ENCODE results near the gene SLC2A4RG. TPM values are rescaled to one million over a fixed set of nuclear protein-coding genes. Genes with fewer than 3 reads are reported as not detected.
A peak's percentile ranks its signal among the peaks of the same experiment; 100 is the strongest.

SLC2A4RG gene
- total RNA-seq, 1 donor from 2014 or later, result 47.9 TPM

DNA sequence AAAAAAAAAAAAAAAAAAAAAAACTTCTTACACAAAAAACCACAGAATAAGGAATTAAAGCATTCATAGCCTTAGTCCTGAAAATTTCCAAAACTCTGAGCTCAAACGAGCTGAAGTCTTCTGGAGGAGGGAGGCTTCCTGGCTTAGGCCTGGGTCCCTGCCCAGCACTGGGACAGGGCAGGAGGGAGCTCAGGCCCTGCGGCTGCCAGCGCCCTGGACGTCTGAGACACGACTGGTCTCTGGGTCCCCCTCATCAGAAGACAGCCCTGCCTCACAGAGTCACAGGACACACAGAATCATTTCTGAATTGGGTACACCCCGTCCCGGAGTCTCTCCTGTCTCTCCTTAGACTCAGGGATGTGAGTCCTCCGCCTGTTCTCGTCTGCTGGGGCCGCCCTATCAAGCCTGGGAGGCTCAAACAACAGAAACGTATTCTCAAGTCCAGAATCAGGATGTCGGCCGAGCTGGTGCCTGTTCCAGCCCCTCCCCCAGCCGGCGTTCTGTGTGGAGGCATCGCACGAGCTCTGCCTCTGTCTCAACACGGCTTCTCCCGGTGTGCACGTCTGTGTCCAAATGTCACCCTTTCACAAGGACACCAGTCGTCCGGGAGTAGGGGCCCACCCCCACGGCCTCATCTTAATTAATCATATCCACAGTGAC is 52.1 kb downstream of the SLC2A4RG start:
- peaks cover 10% of the 10 kb centered on the region for H3K27me3 Mint-ChIP-seq (ENCODE audit: unreplicated experiment)
- peaks cover 20% of the 10 kb centered on the region for H3K4me1 Mint-ChIP-seq (ENCODE audit: low read depth, unreplicated experiment)
- H3K36me3 Mint-ChIP-seq (ENCODE audit: unreplicated experiment), result no peaks in the 10 kb centered on the region
- DNase-seq, result peak; percentile 76
- peaks cover 6% of the 10 kb centered on the region for H3K9me3 Mint-ChIP-seq (ENCODE audit: unreplicated experiment)
- peak overlapping the region; percentile 87 for H3K27ac Mint-ChIP-seq (ENCODE audit: unreplicated experiment)
- TF ChIP-seq CTCF (IDR thresholded peaks at IDR 0.05; ENCODE audit: partially characterized antibody, unreplicated experiment), result no peak
- peak overlapping the region; percentile 65 for H3K4me3 Mint-ChIP-seq (ENCODE audit: unreplicated experiment)

DNA sequence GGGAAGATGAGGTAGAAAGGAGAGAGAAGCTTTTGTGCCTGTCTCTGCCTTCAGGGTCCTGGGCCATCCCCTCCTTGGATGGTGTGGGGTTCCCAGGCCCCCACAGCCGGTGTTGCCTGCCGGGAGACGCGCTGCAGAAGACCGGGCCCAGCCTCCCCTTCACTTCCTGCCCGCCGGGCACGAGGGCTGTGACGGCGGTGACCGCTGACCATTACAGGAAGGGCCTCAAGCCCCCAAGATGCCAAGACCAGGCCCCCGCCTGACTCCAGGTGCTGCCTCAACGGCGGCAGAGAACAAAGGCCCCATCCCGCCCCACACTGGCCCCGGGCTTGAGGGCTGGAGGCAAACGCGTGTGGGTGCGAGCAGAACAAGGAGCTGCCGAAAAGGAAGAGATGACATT is 53.3 kb downstream of the SLC2A4RG start:
- H3K4me1 Mint-ChIP-seq (ENCODE audit: low read depth, unreplicated experiment), result peaks cover 21% of the 10 kb centered on the region
- H3K27me3 Mint-ChIP-seq (ENCODE audit: unreplicated experiment), result peaks cover 9% of the 10 kb centered on the region
- DNase-seq, result no peak
- no peak for TF ChIP-seq CTCF (IDR thresholded peaks at IDR 0.05; ENCODE audit: partially characterized antibody, unreplicated experiment)
- H3K4me3 Mint-ChIP-seq (ENCODE audit: unreplicated experiment), result no peak overlapping the region
- H3K27ac Mint-ChIP-seq (ENCODE audit: unreplicated experiment), result peak overlapping the region; percentile 43
- H3K36me3 Mint-ChIP-seq (ENCODE audit: unreplicated experiment), result no peaks in the 10 kb centered on the region
- H3K9me3 Mint-ChIP-seq (ENCODE audit: unreplicated experiment), result peaks cover 7% of the 10 kb centered on the region

Other genes with a start within 250 kb of the SLC2A4RG start
- gene EEF1A2, start 240.7 kb upstream of the SLC2A4RG start, total RNA-seq (ENCODE audit: unreplicated experiment), result 55.3 TPM
- gene PPDPF, start 219.0 kb upstream of the SLC2A4RG start, total RNA-seq (ENCODE audit: unreplicated experiment), result 293 TPM
- 0.17 TPM for gene PTK6, start 202.4 kb upstream of the SLC2A4RG start, total RNA-seq (ENCODE audit: unreplicated experiment)
- gene SRMS, start 192.0 kb upstream of the SLC2A4RG start, total RNA-seq (ENCODE audit: unreplicated experiment), result not detected
- 9.3 TPM for gene FNDC11, start 185.6 kb upstream of the SLC2A4RG start, total RNA-seq (ENCODE audit: unreplicated experiment)
- 87.7 TPM for gene HELZ2, start 165.5 kb upstream of the SLC2A4RG start, total RNA-seq (ENCODE audit: unreplicated experiment)
- 12.8 TPM for gene GMEB2, start 112.7 kb upstream of the SLC2A4RG start, total RNA-seq (ENCODE audit: unreplicated experiment)
- gene STMN3, start 86.4 kb upstream of the SLC2A4RG start, total RNA-seq (ENCODE audit: unreplicated experiment), result 459 TPM
- 36.3 TPM for gene RTEL1, start 81.5 kb upstream of the SLC2A4RG start, total RNA-seq (ENCODE audit: unreplicated experiment)
- not detected for gene TNFRSF6B, start 43.1 kb upstream of the SLC2A4RG start, total RNA-seq (ENCODE audit: unreplicated experiment)
- gene ARFRP1, start 31.8 kb upstream of the SLC2A4RG start, total RNA-seq (ENCODE audit: unreplicated experiment), result 51.9 TPM
- 41.5 TPM for gene ZGPAT, start 31.7 kb upstream of the SLC2A4RG start, total RNA-seq (ENCODE audit: unreplicated experiment)
- gene LIME1, start 3.1 kb upstream of the SLC2A4RG start, total RNA-seq (ENCODE audit: unreplicated experiment), result 16.6 TPM
- 94.4 TPM for gene ZBTB46, start 91.5 kb downstream of the SLC2A4RG start, total RNA-seq (ENCODE audit: unreplicated experiment)
- not detected for gene ABHD16B, start 121.7 kb downstream of the SLC2A4RG start, total RNA-seq (ENCODE audit: unreplicated experiment)
- 109 TPM for gene TPD52L2, start 125.5 kb downstream of the SLC2A4RG start, total RNA-seq (ENCODE audit: unreplicated experiment)
- gene DNAJC5, start 155.3 kb downstream of the SLC2A4RG start, total RNA-seq (ENCODE audit: unreplicated experiment), result 57.9 TPM
- gene UCKL1, start 216.6 kb downstream of the SLC2A4RG start, total RNA-seq (ENCODE audit: unreplicated experiment), result 130 TPM
- gene ZNF512B, start 230.2 kb downstream of the SLC2A4RG start, total RNA-seq (ENCODE audit: unreplicated experiment), result 32.2 TPM
- 3.1 TPM for gene SAMD10, start 239.9 kb downstream of the SLC2A4RG start, total RNA-seq (ENCODE audit: unreplicated experiment)
- 60.9 TPM for gene PRPF6, start 241.4 kb downstream of the SLC2A4RG start, total RNA-seq (ENCODE audit: unreplicated experiment)

All from glutamatergic neuron (in vitro differentiated cells).